ENCODE data around the gene EFNA1.

The EFNA1 gene

GRCh38 chr1:155128755-155129473, 1.2 kb downstream of the EFNA1 start:
- no peak overlapping the region for H3K27ac Mint-ChIP-seq
- peak overlapping the region; percentile 84 for H3K4me3 Mint-ChIP-seq
- peaks cover 37% of the 10 kb centered on the region for H3K4me1 Mint-ChIP-seq
- no peaks in the 10 kb centered on the region for H3K36me3 Mint-ChIP-seq
- H3K27me3 Mint-ChIP-seq = no peaks in the 10 kb centered on the region
- no peaks in the 10 kb centered on the region for H3K9me3 Mint-ChIP-seq

GRCh38 chr1:155130272-155131006, 2.8 kb downstream of the EFNA1 start:
- no peaks in the 10 kb centered on the region for H3K27me3 Mint-ChIP-seq
- no peak overlapping the region for H3K4me3 Mint-ChIP-seq
- H3K9me3 Mint-ChIP-seq = no peaks in the 10 kb centered on the region
- H3K27ac Mint-ChIP-seq = peak overlapping the region; percentile 56
- H3K4me1 Mint-ChIP-seq = peaks cover 46% of the 10 kb centered on the region
- H3K36me3 Mint-ChIP-seq = no peaks in the 10 kb centered on the region

GRCh38 chr1:155131285-155131684, 3.6 kb downstream of the EFNA1 start:
- Mint-ChIP-seq H3K4me1 (peaks cover 49% of the 10 kb centered on the region), H3K4me3 (no peak overlapping the region), H3K36me3 (no peaks in the 10 kb centered on the region), H3K27ac (peak overlapping the region; percentile 9), H3K9me3 (no peaks in the 10 kb centered on the region), H3K27me3 (no peaks in the 10 kb centered on the region)

- Mint-ChIP-seq H3K27me3 (no peaks in the 10 kb centered on the region), H3K4me3 (no peak overlapping the region), H3K36me3 (no peaks in the 10 kb centered on the region), H3K4me1 (peaks cover 49% of the 10 kb centered on the region), H3K27ac (peak overlapping the region; percentile 38), H3K9me3 (no peaks in the 10 kb centered on the region)
These were observed 4.2 kb downstream of the EFNA1 start for GRCh38 chr1:155131856-155132255.

- Mint-ChIP-seq H3K4me3 (no peak overlapping the region), H3K4me1 (peaks cover 55% of the 10 kb centered on the region), H3K27ac (no peak overlapping the region)
These were observed 6.2 kb downstream of the EFNA1 start for GRCh38 chr1:155133799-155134281.

GRCh38 chr1:155134322-155134721, 6.6 kb downstream of the EFNA1 start:
- Mint-ChIP-seq H3K4me1 (peaks cover 53% of the 10 kb centered on the region), H3K36me3 (peaks cover 2% of the 10 kb centered on the region), H3K27ac (no peak overlapping the region), H3K27me3 (no peaks in the 10 kb centered on the region), H3K9me3 (no peaks in the 10 kb centered on the region), H3K4me3 (peak overlapping the region; percentile 96)

More at GRCh38 chr1:155133799-155134281, 6.2 kb downstream of the EFNA1 start:
- peaks cover 2% of the 10 kb centered on the region for H3K36me3 Mint-ChIP-seq
- no peaks in the 10 kb centered on the region for H3K9me3 Mint-ChIP-seq
- no peaks in the 10 kb centered on the region for H3K27me3 Mint-ChIP-seq

GRCh38 chr1:155134880-155135414, 7.3 kb downstream of the EFNA1 start:
- no peaks in the 10 kb centered on the region for H3K27me3 Mint-ChIP-seq
- H3K9me3 Mint-ChIP-seq = no peaks in the 10 kb centered on the region
- H3K27ac Mint-ChIP-seq = peak overlapping the region; percentile 98
- H3K4me3 Mint-ChIP-seq = peak overlapping the region; percentile 96
- H3K4me1 Mint-ChIP-seq = peaks cover 47% of the 10 kb centered on the region
- peaks cover 2% of the 10 kb centered on the region for H3K36me3 Mint-ChIP-seq

- Mint-ChIP-seq H3K27ac (peak within 1 kb of the TSS; percentile 98), H3K4me1 (peaks cover 46% of the 10 kb centered on the region), H3K4me3 (peak within 1 kb of the TSS; percentile 96), H3K27me3 (no peaks in the 10 kb centered on the region), H3K9me3 (no peaks in the 10 kb centered on the region), H3K36me3 (peaks cover 2% of the 10 kb centered on the region)
These were observed 7.8 kb downstream of the EFNA1 start, which contains the start of gene SLC50A1 for GRCh38 chr1:155135415-155136028. TSS of gene SLC50A1 (plus strand) at chr1:155135852. CDS start at chr1:155135912, 60 bp downstream.

- Mint-ChIP-seq H3K4me1 (peaks cover 42% of the 10 kb centered on the region), H3K9me3 (no peaks in the 10 kb centered on the region), H3K36me3 (peaks cover 2% of the 10 kb centered on the region), H3K4me3 (peak overlapping the region; percentile 96), H3K27me3 (no peaks in the 10 kb centered on the region), H3K27ac (peak overlapping the region; percentile 98)
These were observed 9.1 kb downstream of the EFNA1 start for GRCh38 chr1:155136748-155137147.

- Mint-ChIP-seq H3K4me3 (peak overlapping the region; percentile 96), H3K36me3 (peaks cover 2% of the 10 kb centered on the region), H3K9me3 (no peaks in the 10 kb centered on the region), H3K27me3 (no peaks in the 10 kb centered on the region), H3K4me1 (peaks cover 42% of the 10 kb centered on the region), H3K27ac (peak overlapping the region; percentile 80)
These were observed 9.7 kb downstream of the EFNA1 start for GRCh38 chr1:155137154-155137949.

- Mint-ChIP-seq H3K4me3 (peak within 1 kb of the TSS; percentile 93), H3K9me3 (no peaks in the 10 kb centered on the region), H3K36me3 (peaks cover 2% of the 10 kb centered on the region), H3K27ac (peak within 1 kb of the TSS; percentile 93), H3K27me3 (no peaks in the 10 kb centered on the region), H3K4me1 (peaks cover 36% of the 10 kb centered on the region)
These were observed 12.4 kb downstream of the EFNA1 start, which contains the start of gene DPM3 for GRCh38 chr1:155139895-155140629. TSS of gene DPM3 (minus strand) at chr1:155140531. CDS start at chr1:155140240, 291 bp downstream.

GRCh38 chr1:155140630-155140953, 12.9 kb downstream of the EFNA1 start:
- H3K4me1 Mint-ChIP-seq = peaks cover 33% of the 10 kb centered on the region
- H3K4me3 Mint-ChIP-seq = peak overlapping the region; percentile 93
- H3K36me3 Mint-ChIP-seq = peaks cover 2% of the 10 kb centered on the region
- peak overlapping the region; percentile 93 for H3K27ac Mint-ChIP-seq
- H3K27me3 Mint-ChIP-seq = peaks cover under 1% of the 10 kb centered on the region
- no peaks in the 10 kb centered on the region for H3K9me3 Mint-ChIP-seq

GRCh38 chr1:155141749-155142148, 14.1 kb downstream of the EFNA1 start:
- Mint-ChIP-seq H3K4me1 (peaks cover 28% of the 10 kb centered on the region), H3K4me3 (no peak overlapping the region), H3K27ac (no peak overlapping the region), H3K27me3 (peaks cover 1% of the 10 kb centered on the region), H3K9me3 (no peaks in the 10 kb centered on the region), H3K36me3 (peaks cover 2% of the 10 kb centered on the region)

GRCh38 chr1:155145491-155145890, 17.8 kb downstream of the EFNA1 start:
- no peaks in the 10 kb centered on the region for H3K9me3 Mint-ChIP-seq
- no peak overlapping the region for H3K4me3 Mint-ChIP-seq
- no peaks in the 10 kb centered on the region for H3K36me3 Mint-ChIP-seq
- H3K27ac Mint-ChIP-seq = no peak overlapping the region
- peaks cover 2% of the 10 kb centered on the region for H3K4me1 Mint-ChIP-seq
- peaks cover 1% of the 10 kb centered on the region for H3K27me3 Mint-ChIP-seq
